ENCODE measurements around the gene PRIM1. TPM values are rescaled to one million over a fixed set of nuclear protein-coding genes. Genes with fewer than 3 reads are reported as not detected.

Gene PRIM1
- total and polyA plus RNA-seq, 2 of the 8 experiments (the other 6 are each of a cell fraction or from before 2014, with no cell fraction given), result 52.4 to 61.9 TPM

DNA sequence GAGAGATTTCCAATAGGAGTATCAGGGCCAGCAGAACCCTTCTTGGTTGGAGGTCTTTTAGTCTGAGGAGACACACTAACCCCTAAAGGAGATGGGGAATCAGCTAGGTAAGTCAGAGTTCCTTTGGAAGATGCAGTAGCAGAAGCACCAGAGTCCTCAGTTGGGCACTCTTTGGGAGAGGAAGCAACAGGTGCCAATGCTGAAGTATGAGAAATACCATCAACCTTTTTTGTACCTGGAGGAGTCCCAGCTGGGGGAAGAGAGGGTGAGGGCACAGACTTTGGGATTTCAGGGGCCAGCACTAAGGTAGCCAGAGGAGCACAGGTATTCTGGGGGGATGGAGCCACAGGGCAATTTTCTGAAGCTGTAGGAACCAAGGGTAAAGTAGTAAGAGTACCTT, 33.1 kb downstream of the PRIM1 start:
- H2BK15ac ChIP-seq (ENCODE audit: low read length), result no peak overlapping the region
- no peak overlapping the region for H4K8ac ChIP-seq (ENCODE audit: extremely low read depth, insufficient read depth, low read length)
- TF ChIP-seq FOSL1 (IDR thresholded peaks at IDR 0.05; ENCODE audit: insufficient read depth, low read depth, low read length), result no peak
- no peak for TF ChIP-seq TBP (IDR thresholded peaks at IDR 0.05; ENCODE audit: low read depth, low read length)
- no peak for TF ChIP-seq HDAC6 (IDR thresholded peaks at IDR 0.05; ENCODE audit: low read depth, low read length)
- TF ChIP-seq TAF1 (IDR thresholded peaks at IDR 0.05; ENCODE audit: low read depth, low read length), result no peak
- TF ChIP-seq CEBPB (IDR thresholded peaks at IDR 0.05; ENCODE audit: low read depth, low read length), result no peak
- TF ChIP-seq ASH2L (IDR thresholded peaks at IDR 0.05; ENCODE audit: low read length), result no peak
- no peak for TF ChIP-seq SP1 (IDR thresholded peaks at IDR 0.05; ENCODE audit: low read depth, low read length)
- TF ChIP-seq BACH1 (IDR thresholded peaks at IDR 0.05; ENCODE audit: low read length), result no peak
- TF ChIP-seq SIRT6 (IDR thresholded peaks at IDR 0.05; ENCODE audit: low read length), result no peak
- no peak for TF ChIP-seq TCF12 (IDR thresholded peaks at IDR 0.05; ENCODE audit: low read depth, low read length)
- H2BK120ac ChIP-seq (replicated peaks; ENCODE audit: low read depth, low read length), result no peak overlapping the region
- H3K9me3 ChIP-seq (ENCODE audit: insufficient read depth in 2 of 2, low read depth in 1 of 2, low read length in 1 of 2), result no peaks in the 10 kb centered on the region
- no peak for FAIRE-seq
- H3K4me1 ChIP-seq (replicated peaks in 1 of 4; ENCODE audit: control insufficient read depth in 3 of 4, insufficient read depth in 4 of 4, low read length in 3 of 4), result peaks cover 13 to 38% (median 23%) of the 10 kb centered on the region in 4 experiments
- H3K56ac ChIP-seq (replicated peaks; ENCODE audit: insufficient read length, low read depth, low read length), result no peak overlapping the region
- peaks cover 30% of the 10 kb centered on the region for H3K79me1 ChIP-seq (ENCODE audit: low read depth, low read length)
- no peak overlapping the region for H3K9ac ChIP-seq (replicated peaks in 1 of 4; ENCODE audit: extremely low read depth in 1 of 4, low read depth in 3 of 4, low read length in 3 of 4)
- CTCF ChIA-PET (ENCODE audit: partially characterized antibody), result interaction anchor here (0.6 to 1.6 kb wide), 4 partner anchors 13 to 95 kb away, joined by 3 to 6 read pairs (median 4); no protein-coding TSS in a partner anchor
- H2BK12ac ChIP-seq (ENCODE audit: low read depth, low read length), result no peak overlapping the region
- H3K36me3 ChIP-seq (ENCODE audit: control insufficient read depth in 2 of 4, insufficient read depth in 4 of 4, low read length in 3 of 4), result peaks cover 10 to 76% (median 38%) of the 10 kb centered on the region in 4 experiments; a peak in 6 of 8 replicates
- H3K27ac ChIP-seq (ENCODE audit: low read depth, low read length), result no peak overlapping the region
- no peak overlapping the region; the same call in 1 of the 2 replicates for H3K18ac ChIP-seq (ENCODE audit: extremely low read depth, low read length)
- peaks cover 43 to 80% of the 10 kb centered on the region in 2 experiments for H3K79me2 ChIP-seq (ENCODE audit: control insufficient read depth in 1 of 2, insufficient read depth in 2 of 2, low read length in 2 of 2)
- H3K23me2 ChIP-seq (ENCODE audit: low read depth, low read length), result no peaks in the 10 kb centered on the region; the same call in 1 of the 2 replicates
- H4K5ac ChIP-seq (ENCODE audit: insufficient read length, low read depth, low read length), result no peak overlapping the region
- H3K4me3 ChIP-seq (ENCODE audit: extremely low read depth in 1 of 4, insufficient read depth in 2 of 4, low read depth in 3 of 4, low read length in 4 of 4), result no peak overlapping the region
- DNase-seq (ENCODE audit: low read depth in 1 of 2, low spot score in 2 of 2), result no peak
- no peak overlapping the region for H3K23ac ChIP-seq (ENCODE audit: insufficient read length)
- H2BK5ac ChIP-seq (ENCODE audit: low read depth, low read length), result no peak overlapping the region
- no peak overlapping the region for H4K91ac ChIP-seq (replicated peaks; ENCODE audit: insufficient read length, low read length)
- POLR2A ChIA-PET (ENCODE audit: partially characterized antibody), result interaction anchor here (1.0 to 52.4 kb wide), 6 partner anchors 18 to 440 kb away, joined by 3 to 1406 read pairs (median 4); partner anchors contain the start of genes NACA, PRIM1 and PTGES3
- H3K14ac ChIP-seq (ENCODE audit: insufficient read length), result no peak overlapping the region
- H2AK5ac ChIP-seq (ENCODE audit: low read depth, low read length), result no peak overlapping the region
- no peaks in the 10 kb centered on the region for H3K27me3 ChIP-seq (replicated peaks in 1 of 4; ENCODE audit: control insufficient read depth in 3 of 4, extremely low read depth in 1 of 4, insufficient read depth in 3 of 4, low read length in 3 of 4)
- H3K4me2 ChIP-seq (ENCODE audit: insufficient read depth in 1 of 2, low read depth in 2 of 2, low read length in 2 of 2), result 0 out of 4 replicates have a peak overlapping the region, but pooled peaks of 1 of the 2 experiments have one; percentile 3
- H4K20me1 ChIP-seq (replicated peaks in 1 of 2; ENCODE audit: control insufficient read depth in 1 of 2, insufficient read depth in 2 of 2, low read length in 2 of 2), result peaks cover 41 to 51% of the 10 kb centered on the region in 2 experiments
- no peak overlapping the region for H2BK20ac ChIP-seq (ENCODE audit: low read length)
- no peak overlapping the region for H2AFZ ChIP-seq (ENCODE audit: low read length)
- H3K4ac ChIP-seq (replicated peaks; ENCODE audit: insufficient read length, low read depth, low read length), result no peak overlapping the region
